Gastrocnemius medialis (tissue), 4 donors: ENCODE results near the gene PHF11.

Experiments
- POLR2A ChIP-seq, 2 donors: fragments of 450-650 bp; IDR thresholded peaks; one replicate each; pipeline ENCODE4 v1.6.1; 2017; ENCODE audit warnings: antibody characterized with exemption in 2 of 2, mild to moderate bottlenecking in 2 of 2, moderate library complexity in 2 of 2
- TF ChIP-seq, protein P1 (sequence below), 5 experiments: fragments of 450-650 bp in 3 of 5; fragments of 200-600 bp in 2 of 5; sonication (generic) in 2 of 5; IDR thresholded peaks in 4 of 5; conservative IDR thresholded peaks in 1 of 5; 1 replicate in 4 of 5; 2 replicates in 1 of 5; pipeline ENCODE4 v1.5.1; 2016 to 2019; ENCODE audit warnings: antibody characterized with exemption in 5 of 5, mild to moderate bottlenecking in 3 of 5, moderate library complexity in 3 of 5

DNA sequence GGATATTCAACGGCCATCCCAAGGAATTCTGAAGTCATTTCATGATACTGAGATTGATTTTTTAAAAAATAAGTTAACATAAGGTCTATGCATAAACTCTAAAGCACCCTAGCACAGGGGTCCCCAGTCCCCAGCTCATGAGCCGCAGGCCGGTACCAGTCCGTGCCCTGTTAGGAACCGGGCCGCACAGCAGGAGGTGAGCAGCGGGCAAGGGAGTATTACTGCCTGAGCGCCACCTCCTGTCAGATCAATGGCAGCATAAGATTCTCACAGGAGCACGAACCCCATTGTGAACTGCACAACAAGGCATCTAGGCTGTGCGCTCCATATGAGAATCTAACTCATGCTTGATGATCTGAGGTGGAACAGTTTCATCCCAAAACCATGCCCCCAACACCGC lies 58.6 kb downstream of the PHF11 start:
- TF ChIP-seq, protein P1, sequence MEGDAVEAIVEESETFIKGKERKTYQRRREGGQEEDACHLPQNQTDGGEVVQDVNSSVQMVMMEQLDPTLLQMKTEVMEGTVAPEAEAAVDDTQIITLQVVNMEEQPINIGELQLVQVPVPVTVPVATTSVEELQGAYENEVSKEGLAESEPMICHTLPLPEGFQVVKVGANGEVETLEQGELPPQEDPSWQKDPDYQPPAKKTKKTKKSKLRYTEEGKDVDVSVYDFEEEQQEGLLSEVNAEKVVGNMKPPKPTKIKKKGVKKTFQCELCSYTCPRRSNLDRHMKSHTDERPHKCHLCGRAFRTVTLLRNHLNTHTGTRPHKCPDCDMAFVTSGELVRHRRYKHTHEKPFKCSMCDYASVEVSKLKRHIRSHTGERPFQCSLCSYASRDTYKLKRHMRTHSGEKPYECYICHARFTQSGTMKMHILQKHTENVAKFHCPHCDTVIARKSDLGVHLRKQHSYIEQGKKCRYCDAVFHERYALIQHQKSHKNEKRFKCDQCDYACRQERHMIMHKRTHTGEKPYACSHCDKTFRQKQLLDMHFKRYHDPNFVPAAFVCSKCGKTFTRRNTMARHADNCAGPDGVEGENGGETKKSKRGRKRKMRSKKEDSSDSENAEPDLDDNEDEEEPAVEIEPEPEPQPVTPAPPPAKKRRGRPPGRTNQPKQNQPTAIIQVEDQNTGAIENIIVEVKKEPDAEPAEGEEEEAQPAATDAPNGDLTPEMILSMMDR (IDR thresholded peaks at IDR 0.05 in 4 of 5, conservative IDR thresholded peaks at IDR 0.05 in 1 of 5): no peak
- no peak for TF ChIP-seq POLR2A (IDR thresholded peaks at IDR 0.05)
